Activated CD8-positive, alpha-beta memory T cell treated with anti-CD3 and anti-CD28 coated beads, Interleukin-2, amount 50 U/mL, for 24 hours (primary cell): Measurements from ENCODE around the gene ZNF287.
"Not testable (repeated sequence)": the region's sequence is repeated elsewhere in the genome, so short reads cannot be mapped to it uniquely, and the experiment has no call there.

Source experiments
- DNase-seq: peaks from one replicate; pipeline ENCODE4 v3.0.0-alpha.2; 2020; ENCODE audit errors: extremely low read depth

ZNF287 gene

DNA sequence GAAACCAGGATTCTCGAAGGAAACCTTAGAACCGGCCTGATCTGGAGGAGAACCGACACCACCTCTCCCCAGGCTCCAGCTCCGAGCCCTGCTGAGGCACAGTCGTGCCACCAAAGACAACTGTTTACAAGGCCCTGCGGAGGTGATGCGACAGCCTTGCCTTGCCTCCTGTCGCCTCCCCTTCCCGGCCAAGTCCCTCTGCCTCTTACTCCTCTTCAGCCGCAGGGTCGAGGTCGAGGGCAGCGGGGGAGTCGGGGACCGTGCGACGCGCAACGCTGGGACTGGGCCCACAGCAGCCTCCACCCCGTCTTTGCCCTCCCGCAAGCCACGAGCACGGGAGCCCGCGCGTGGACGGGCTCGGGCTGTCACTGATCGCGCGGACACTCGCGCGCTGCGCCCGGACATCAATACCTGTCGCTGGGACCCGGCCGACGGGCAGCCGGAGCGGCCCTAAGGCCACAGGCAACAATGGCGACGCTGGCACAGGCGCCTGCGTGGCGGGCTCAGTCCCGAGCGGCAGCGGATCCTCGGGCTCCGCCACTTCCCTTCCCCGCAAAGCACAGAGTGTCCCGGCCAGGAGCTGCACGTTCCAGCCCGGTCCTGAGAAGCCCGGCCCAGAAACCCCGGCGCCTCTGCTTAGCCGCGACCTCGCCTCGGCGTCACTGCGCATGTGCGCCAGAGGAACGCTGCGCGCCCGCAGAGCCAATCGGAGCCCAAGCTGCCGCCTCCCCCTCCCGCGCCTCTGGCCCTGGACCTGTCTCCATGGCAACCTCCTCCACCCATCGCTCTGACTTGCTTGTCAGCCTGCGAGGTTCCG is at the start of gene ZNF287:
Gene ZNF287, minus strand, starts transcription at position 664 of the 817 bp plus-strand sequence. CDS start 1,473 bp downstream, outside the sequence.
- peak; percentile 72 for DNase-seq

GRCh38 chr17:16617481-16618060 is 48.6 kb upstream of the ZNF287 start:
- DNase-seq, result no peak

DNA sequence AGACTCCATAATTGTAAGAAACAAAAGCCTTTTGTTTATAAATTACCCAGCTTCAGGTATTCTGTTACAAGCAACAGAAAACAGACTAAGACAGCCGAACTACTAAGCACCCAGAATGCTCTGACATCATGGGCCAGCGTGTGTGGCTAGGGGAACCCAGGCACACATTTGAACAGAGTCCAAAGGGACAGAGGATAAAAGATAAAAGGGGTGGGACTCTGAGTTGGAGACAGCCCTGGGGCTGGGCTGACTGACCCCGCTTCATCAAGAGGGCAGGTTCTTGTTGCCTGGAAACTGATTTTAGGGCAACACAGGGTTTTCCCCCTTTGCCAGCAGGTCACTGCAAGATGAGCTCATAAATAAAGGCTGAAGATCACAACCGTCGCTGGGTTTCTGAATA is 30.5 kb upstream of the ZNF287 start:
- no peak for DNase-seq

DNA sequence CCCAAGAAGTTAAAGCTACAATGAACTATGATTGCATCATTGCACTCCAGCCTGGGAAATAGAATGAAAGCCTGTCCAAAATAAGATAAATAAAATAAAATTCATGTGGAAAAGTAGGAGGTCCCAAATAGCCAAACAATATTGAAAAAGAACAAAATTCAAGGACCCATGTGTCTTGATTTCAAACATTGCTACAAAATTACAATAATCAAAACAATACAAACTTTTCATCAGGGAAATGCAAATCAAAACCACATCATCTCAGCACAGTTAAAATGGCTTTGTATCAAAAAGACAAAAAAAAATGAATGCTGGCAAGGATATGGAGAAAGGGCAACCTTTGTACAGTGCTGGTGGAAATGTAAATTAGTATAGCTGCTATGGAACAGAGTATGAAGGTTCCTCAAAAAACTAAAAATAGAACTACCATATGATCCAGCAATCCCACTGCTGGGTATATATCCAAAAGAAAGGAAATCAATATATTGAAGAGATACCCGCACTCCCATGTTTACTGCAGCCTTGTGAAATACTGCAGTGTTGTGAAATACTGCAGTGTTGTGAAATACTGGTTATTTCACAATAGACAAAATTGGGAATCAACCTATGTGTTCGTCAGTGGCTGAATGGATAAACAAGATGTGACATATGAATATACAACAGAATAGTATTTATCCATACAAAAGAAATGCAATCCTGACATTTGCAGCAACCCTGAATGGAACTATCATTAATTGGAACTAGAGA is 24.5 kb upstream of the ZNF287 start:
- no peak for DNase-seq

DNA sequence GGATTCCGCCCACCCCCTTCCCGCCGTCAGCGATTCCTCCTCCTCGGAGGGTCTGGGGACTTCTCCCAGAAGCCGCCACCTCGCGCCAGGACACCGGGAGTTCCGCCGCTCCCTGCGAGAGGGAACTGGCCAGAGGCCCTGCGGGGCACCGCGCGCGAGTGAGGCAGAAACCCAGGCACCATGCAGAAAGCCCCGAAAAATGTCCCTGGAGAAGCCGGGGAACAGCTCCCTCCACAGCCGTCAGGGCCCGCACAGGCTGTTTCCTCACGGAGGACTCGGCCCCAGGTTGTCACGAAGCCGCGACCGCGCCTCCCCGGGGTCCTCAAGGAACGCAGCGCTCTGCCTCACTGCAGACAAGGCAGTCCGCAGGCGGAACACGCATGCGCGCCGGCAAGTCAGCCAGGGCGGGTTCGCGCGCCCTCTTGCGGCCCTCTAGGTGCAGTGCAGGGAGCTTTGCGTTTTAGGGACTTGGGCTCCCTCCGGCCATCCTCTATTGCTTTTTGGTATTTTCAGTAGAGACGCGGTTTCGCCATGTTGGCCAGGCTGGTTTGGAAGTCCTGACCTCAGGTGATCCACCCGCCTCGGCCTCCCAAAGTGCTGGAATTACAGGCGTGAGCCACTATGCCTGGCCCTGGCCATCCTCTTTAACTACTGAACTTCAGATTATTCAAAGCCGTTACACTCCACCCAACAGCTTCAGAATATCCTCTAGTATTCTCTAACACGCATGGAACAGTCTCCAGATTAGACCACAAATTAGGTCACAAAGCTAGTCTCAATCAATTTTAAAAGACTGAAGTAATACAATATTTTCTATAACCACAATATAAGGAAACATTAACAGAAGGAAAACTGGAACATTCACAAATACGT is 20.3 kb upstream of the ZNF287 start:
- peak; percentile 83 for DNase-seq

DNA sequence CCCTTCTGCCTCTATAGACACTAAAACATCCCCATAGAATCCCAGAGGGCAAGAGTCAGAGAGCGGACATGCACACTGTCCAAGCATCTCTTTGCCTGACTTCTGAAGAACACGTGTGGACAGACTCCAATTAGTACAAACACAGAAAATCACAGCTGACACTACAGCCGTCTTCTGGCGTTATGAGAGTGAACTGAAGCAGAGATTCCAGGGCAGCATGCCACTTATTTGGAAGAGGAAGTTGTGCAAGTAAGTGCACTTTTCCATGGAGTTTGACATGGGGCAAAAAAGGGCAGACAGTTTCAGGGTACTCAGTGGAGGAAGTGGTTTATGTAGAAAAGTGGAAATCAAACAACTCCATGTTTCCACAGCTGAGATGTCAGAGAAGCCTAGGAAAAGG is 16.8 kb upstream of the ZNF287 start:
- no peak for DNase-seq

GRCh38 chr17:16584273-16584995 is 15.4 kb upstream of the ZNF287 start:
- peak; percentile 81 for DNase-seq

- DNase-seq, result no peak
Measured at GRCh38 chr17:16583781-16584180, 14.8 kb upstream of the ZNF287 start.

DNA sequence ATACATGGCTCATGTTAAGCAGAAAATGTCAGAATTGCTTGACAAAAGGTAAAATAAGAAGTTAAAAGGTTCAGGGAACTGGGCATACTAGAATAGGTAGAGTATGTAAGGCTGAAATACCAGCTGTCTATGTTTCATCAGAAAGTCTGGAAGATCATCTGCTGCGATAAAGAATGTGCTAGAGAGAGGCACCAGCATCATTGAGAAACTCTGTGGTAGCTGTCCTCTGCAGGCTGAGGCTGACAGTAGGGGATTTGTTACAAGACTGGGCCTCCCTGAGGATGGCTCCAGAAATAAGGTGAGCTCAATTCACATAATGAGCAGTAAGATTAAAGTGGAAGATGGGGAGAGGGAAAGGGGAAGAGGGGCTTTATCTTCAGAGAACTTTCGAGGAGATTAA is 4.5 kb upstream of the ZNF287 start:
- DNase-seq, result no peak

DNA sequence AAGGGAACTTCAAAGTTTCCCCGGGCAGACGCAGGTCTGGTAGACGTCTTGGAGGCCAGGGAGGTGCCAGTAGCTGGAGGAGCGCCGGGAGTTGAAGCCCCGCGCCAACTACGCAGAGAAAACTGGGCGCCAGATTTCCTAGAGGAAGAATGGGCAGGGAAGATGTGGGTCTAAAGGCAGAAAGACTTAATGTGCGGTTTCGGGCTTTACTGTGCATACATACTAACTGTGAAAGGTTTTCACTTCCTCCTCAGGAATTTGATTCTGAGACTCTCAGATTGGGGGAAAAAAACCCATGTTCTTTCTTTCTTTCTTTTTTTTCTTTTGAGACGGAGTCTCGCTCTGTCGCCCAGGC is 331 bp upstream of the ZNF287 start:
- no peak for DNase-seq

GRCh38 chr17:16552637-16553045 is 16.4 kb downstream of the ZNF287 start:
- no peak for DNase-seq

- no peak for DNase-seq
Measured at GRCh38 chr17:16551878-16552636, 16.9 kb downstream of the ZNF287 start.

DNA sequence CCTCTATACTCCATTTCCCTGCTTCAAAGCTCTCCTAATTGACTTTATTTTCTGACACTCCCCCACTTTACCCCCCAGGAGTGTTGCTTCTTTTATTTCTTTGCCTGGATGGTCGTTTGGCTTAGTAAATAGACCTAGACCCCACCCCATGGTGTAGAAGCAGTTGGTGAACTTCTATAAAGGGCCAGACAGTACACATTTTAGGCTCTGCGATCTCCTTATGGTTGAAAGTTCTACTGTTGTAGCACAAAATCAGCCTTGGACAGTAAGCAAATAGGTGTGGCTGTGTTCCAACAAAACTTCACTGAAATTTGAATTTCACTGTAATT is 31.9 kb downstream of the ZNF287 start:
- no peak for DNase-seq

GRCh38 chr17:16534236-16534635 is 34.8 kb downstream of the ZNF287 start:
- no peak for DNase-seq

DNA sequence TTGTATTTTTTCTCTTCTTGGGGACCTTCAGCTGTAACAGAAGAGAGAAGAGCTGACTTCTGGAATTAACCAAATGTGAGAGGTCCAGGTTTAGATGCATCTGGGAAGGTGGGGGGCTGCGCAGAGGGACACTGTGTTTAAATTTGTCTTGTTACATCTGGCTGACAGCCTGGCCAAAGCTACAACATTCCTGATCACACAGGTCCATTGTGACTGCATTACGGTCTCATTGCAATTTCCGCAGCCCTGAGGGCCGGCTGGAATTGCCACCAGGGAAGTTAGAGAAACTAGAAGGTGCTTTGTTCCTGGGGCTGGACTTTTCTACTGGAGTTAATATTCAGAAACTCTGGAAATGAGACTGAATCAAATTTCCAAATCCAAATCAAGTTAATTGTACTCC is 39.1 kb downstream of the ZNF287 start:
- DNase-seq, result no peak

DNA sequence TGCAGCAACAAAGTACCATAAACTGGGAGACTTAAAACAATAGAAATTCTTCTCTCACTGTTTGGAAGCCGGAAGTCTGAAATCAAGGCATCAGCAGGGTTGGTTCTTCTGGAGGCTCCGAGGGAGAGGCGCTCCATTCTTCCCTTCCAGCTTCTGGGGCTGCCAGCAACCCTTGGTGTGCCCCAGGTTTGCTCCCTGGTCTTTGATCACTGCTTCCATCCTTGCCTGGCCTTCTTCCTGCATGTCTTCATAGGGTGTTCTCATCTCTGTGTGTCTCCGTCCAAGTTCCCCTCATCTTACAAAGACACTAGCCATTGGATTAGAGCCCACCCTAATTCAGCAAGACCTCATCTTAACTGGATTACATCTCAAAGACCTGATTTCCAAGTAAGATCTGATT is 41.7 kb downstream of the ZNF287 start:
- no peak for DNase-seq

DNA sequence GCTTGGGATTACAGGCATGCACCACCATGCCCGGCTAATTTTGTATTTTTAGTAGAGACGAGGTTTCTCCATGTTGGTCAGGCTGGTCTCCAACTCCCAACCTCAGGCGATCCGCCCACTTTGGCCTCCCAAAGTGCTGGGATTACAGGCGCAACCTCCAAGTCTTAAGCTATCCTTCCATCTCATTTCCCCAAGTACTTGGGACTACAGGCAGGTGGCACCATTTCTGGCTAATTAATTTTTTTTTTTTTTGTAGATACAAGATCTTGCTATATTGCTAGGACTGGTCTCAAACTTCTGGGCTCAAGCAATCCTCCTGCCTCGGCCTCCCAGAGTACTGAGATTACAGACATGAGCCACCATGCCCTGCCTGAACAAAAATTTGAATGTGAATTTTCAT is 43.4 kb downstream of the ZNF287 start:
- not testable (repeated sequence) for DNase-seq

GRCh38 chr17:16521070-16521727 is 47.8 kb downstream of the ZNF287 start:
- DNase-seq, result peak; percentile 25

GRCh38 chr17:16519021-16519420 is 50.0 kb downstream of the ZNF287 start:
- DNase-seq, result no peak

DNA sequence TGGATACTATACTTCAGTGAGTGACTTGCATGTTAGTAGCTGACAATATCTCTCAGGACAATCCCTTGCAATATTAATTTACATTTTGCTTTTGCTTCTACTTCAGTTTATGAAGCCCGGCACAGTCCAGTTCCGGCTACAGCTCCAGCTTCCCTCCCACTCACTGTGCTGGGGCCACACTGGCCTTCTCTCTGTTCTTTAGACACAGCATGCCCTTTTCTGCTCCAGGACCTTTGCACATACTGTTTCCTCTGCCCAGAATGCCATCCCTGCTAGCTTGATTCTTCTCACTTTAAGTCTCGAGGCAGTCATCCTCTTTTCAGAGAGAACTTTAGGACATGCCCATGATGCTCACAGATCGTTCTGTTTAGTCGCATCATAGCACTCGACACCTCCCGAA is 51.5 kb downstream of the ZNF287 start:
- no peak for DNase-seq
